ENCODE data around the gene HAT1. TPM values are rescaled to one million over a fixed set of nuclear protein-coding genes. Genes with fewer than 3 reads are reported as not detected.

Gene HAT1
- total RNA-seq, 1 donor from 2014 or later, result 31.1 TPM

DNA sequence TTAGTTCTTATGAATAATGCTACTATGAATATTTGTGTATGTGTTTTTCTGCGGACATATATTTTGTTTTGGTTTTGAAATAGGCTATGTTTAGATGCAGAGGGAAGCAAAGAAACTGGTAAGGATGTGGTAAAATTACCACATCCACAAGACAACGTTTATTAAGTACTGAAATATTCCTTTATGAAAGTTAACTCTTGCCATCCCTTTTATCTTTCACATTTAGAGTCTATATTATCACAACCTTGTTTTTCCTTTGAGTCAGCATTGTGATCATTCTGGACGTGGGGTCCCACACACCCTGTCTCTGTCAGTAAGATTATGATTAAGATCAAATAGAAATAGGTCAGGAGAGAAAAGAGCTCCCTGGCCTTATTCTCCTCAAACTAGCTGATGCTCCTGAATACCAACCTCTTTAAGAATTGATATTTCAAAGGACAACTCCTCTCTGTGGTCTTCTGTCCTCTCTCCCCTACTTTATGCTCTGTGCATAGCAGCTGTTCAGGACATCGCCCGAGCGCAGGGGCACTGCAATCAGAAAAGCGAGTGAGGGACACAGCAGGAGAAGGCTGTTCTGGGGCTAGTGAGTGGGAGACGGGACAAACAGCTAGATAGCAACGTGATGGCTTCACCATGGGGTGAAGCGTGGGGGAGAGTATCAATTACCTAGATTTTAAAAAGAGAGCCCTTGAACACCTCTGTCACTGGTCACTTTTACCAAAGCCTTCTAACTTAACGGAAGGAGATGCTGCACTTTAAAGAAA is 89.7 kb downstream of the HAT1 start:
- intact Hi-C loops (cut with DNase I), result no loop called here

DNA sequence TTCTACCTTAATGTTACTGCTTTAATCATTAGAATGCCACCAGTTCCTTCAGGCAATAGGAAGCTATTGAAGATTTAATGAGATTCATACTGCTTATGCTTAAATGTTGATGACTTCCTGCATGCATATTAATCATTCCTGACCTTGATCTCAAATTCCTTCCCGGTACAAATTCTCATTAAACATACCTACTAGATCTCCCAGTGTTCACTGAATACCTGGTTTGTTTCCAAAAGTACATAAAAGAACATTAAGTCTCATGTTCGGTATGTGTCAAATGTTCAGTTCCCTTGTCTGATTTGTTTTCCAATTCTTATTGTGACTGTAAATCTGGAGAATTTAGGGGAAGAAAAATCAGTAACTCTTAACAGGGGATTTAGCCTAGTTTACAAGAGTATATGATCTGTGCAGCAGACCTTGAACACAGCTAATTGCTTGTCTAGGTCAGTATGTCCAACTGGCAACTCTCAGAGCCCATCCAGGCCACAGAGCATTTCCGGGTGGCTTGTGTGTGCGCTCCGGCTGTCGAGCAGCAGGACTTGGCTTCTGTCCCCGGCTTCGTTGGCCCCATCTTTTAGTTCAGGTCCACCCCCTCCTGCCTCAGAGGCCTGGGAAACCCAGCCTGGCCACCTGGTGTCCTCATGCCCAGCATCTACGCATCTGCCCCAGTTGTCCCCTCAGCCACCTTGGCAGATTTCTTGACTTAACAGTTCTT is 90.6 kb downstream of the HAT1 start:
- DNase-seq, result no peak
- no peak for ATAC-seq (ENCODE audit: poor library complexity)
- intact Hi-C loops (cut with DNase I), result no loop called here

More for the DNA sequence above, 89.7 kb downstream of the HAT1 start:
- ATAC-seq (ENCODE audit: poor library complexity), result no peak
- no peak for DNase-seq

DNA sequence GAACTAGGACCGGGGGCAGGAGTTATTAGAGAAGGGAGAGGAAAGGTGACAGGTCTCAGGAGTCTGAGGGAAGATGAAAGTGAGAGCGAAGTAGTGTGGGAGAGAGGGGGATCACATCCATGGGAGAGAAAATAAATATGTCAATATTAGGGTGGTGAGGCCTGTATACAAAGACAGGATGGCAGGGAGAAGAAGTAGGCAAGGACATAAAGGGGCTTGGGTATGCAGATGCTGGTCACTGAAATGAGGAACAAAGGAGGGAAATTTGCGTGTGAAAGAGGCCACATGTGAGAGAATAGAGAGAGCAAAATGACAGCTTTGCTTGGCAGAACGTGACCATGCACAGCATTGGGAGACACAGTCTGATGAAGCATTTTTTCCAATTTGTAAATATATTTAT is 91.1 kb downstream of the HAT1 start:
- no peak for DNase-seq
- ATAC-seq (ENCODE audit: poor library complexity), result no peak
- intact Hi-C loops (cut with DNase I), result no loop called here

DNA sequence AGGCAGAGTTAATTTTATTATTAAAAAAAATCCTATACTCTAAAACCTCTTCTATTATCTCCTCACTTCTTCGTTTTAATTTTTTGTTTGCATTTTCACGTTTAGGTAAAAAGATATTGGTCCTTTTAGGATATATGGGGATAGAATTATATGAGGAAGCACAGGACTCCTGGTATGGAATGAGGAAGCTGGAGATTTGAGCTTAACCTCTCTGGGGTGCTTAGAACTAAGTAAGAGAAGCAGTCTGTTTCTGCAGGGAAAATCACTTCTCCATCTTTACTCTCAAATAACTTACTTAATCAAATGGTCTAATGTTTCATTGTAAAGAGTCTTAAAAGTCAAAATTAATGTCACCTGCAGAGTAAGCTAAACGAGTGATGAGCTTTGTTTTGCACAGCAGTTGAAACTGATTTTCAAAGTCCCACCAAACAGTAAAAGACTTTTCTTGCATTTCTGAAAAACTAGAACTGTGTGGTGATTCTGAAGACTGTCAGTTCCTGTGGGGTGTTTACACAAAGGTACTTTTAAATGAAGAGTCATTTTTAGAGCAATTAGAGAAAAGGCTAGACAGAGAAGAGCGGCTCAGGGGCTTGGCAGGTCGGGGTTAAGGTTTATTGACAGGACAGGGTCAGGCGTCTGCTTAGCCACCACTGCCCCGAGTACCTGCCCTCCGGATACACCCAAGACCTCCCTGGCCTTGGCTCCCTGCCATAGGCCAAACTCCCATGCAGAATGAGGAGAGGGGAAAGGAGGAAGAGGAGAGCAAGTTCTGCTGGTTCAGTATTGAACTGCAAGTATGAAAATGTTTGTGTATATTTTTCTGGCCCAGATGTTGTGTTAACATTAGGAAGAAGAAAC is 99.0 kb downstream of the HAT1 start:
- ATAC-seq (ENCODE audit: poor library complexity) (no peak), DNase-seq (no peak)
- intact Hi-C loops (cut with DNase I), result no loop called here

GRCh38 chr2:172021955-172022354 is 99.7 kb downstream of the HAT1 start:
- ATAC-seq (ENCODE audit: poor library complexity) (no peak), DNase-seq (no peak)
- intact Hi-C loops (cut with DNase I), result no loop called here

- ATAC-seq (ENCODE audit: poor library complexity) (no peak), DNase-seq (no peak)
- intact Hi-C loops (cut with DNase I), result no loop called here
Measured at GRCh38 chr2:172031536-172031935, 109.3 kb downstream of the HAT1 start.

Other genes starting within 250 kb of the HAT1 start
- gene DYNC1I2, start 235.0 kb upstream of the HAT1 start, total RNA-seq, result 70.0 TPM
- 107 TPM for gene SLC25A12, start 28.2 kb upstream of the HAT1 start, total RNA-seq
- gene METAP1D, start 77.5 kb downstream of the HAT1 start, total RNA-seq, result 6.9 TPM
- not detected for gene DLX1, start 163.0 kb downstream of the HAT1 start, total RNA-seq
- not detected for gene DLX2, start 180.4 kb downstream of the HAT1 start, total RNA-seq

All from Right ventricle myocardium superior (tissue), 1 donor.